GM13976 (cell line): ENCODE data around the gene ZNF587.
A peak's percentile ranks its signal among the peaks of the same experiment; 100 is the strongest.
"Not testable (repeated sequence)": the region's sequence is repeated elsewhere in the genome, so short reads cannot be mapped to it uniquely, and the experiment has no call there.

Experiments
- DNase-seq: peaks from one replicate; pipeline ENCODE4 v3.0.0; 2012; ENCODE audit warnings: low spot score
- CTCF ChIP-seq: IDR thresholded peaks from 2 replicates; pipeline ENCODE4 v1.5.1; 2012; ENCODE audit warnings: borderline replicate concordance, mild to moderate bottlenecking; ENCODE audit not compliant: insufficient read depth; ENCODE audit errors: extremely low read depth, missing control alignments, control extremely low read depth
- in situ Hi-C: fragments of 300-500 bp; cut with MboI; formaldehyde crosslinking; loops from one replicate; pipeline ENCODE4 v1.12.0; 2022; ENCODE audit warnings: low sequenced_read_pairs, mixed read lengths, inconsistent platforms; ENCODE audit not compliant: unreplicated experiment

Gene ZNF587

GRCh38 chr19:57817976-57818375, 31.7 kb upstream of the ZNF587 start:
- DNase-seq, result no peak
- no peak for TF ChIP-seq CTCF
- in situ Hi-C loops, result no loop called here

- TF ChIP-seq CTCF, result no peak
Measured at GRCh38 chr19:57818378-57818777, 31.3 kb upstream of the ZNF587 start.

GRCh38 chr19:57819475-57820148, 30.0 kb upstream of the ZNF587 start:
- in situ Hi-C loops, result no loop called here

More at GRCh38 chr19:57818378-57818777, 31.3 kb upstream of the ZNF587 start:
- no peak for DNase-seq
- in situ Hi-C loops, result no loop called here

GRCh38 chr19:57820599-57820998, 29.1 kb upstream of the ZNF587 start:
- in situ Hi-C loops, result no loop called here
- no peak for DNase-seq
- TF ChIP-seq CTCF, result no peak

More at GRCh38 chr19:57819475-57820148, 30.0 kb upstream of the ZNF587 start:
- peak; percentile 11 for TF ChIP-seq CTCF
- peak; percentile 94 for DNase-seq

- DNase-seq, in situ Hi-C loops: not testable (repeated sequence)
Measured at GRCh38 chr19:57821095-57821494, 28.6 kb upstream of the ZNF587 start.

- DNase-seq, result not testable (repeated sequence)
Measured at GRCh38 chr19:57821501-57821900, 28.2 kb upstream of the ZNF587 start.

GRCh38 chr19:57823155-57823554, 26.5 kb upstream of the ZNF587 start:
- DNase-seq, in situ Hi-C loops: not testable (repeated sequence)

More at GRCh38 chr19:57821501-57821900, 28.2 kb upstream of the ZNF587 start:
- in situ Hi-C loops, result not testable (repeated sequence)

- in situ Hi-C loops, DNase-seq: not testable (repeated sequence)
Measured at GRCh38 chr19:57823608-57824007, 26.1 kb upstream of the ZNF587 start.

GRCh38 chr19:57825511-57825910, 24.1 kb upstream of the ZNF587 start:
- TF ChIP-seq CTCF, result no peak
- no peak for DNase-seq
- in situ Hi-C loops, result no loop called here
